CD1c-positive myeloid dendritic cell (primary cell): Measurements from ENCODE around the gene HSBP1L1.
"Not testable (repeated sequence)": the region's sequence is repeated elsewhere in the genome, so short reads cannot be mapped to it uniquely, and the experiment has no call there.

Source experiments
- DNase-seq: peaks from one replicate; pipeline ENCODE4 v3.0.0-alpha.2; 2016; ENCODE audit errors: extremely low spot score

HSBP1L1 gene

GRCh38 chr18:79986726-79987125, 22.3 kb downstream of the HSBP1L1 start:
- DNase-seq = no peak

GRCh38 chr18:79987566-79987965, 23.1 kb downstream of the HSBP1L1 start:
- peak; percentile 35 for DNase-seq

DNA sequence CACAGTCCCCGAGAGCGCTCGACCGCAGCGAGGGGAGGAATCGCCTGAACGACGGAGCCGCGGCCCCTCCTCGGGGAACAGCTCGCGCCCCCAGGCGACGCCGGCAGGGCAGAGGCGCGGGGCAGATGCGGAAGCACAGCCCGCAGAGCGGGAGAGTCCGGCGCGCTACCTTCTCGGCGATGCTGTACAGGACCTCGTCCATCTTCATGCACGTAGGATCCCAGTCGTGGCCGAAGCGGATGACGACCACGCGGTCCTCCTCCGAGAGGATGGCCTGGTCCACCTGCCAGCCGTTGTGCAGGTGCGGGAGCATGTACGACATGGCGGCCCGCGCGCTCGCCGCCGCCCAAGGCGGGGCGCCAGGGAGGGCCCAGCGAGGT, 23.6 kb downstream of the HSBP1L1 start:
- DNase-seq = peak; percentile 79

DNA sequence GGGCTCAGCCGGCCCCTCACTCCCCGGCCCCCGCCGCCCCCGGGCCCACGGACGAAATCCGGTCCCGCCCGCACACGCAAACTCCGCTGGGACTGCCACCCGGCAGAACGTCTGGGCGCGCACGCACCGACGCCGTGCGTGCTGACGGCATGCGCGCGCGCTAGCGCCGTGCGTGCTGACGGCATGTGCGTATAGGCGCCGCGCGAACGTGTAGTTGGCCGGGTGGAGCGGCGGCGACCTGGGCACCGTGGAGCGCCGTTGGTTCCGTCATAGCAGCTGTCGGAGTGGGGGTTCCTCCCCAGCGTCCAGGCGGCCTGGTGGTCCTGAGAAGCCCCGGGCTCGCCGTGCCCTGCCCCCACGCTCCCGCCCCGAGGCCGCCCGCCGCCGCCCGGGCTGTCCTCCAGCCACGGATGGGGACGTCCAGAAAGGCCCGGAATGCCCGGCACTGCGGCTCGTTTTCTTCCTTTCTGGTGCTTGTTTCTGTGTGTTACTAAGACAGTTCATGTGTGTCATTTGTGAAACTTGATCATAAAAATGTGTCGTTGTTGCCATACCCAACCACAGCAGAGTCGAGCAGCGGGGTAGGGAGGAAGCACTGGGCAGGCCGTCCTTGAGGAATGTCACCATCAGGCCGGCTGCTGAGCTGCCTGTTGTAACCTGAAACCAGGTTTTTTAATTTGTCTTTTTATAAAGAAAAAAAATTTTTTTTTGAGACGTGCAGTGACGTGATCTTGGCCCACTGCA, 24.2 kb downstream of the HSBP1L1 start, which contains the start of gene TXNL4A:
Gene TXNL4A, minus strand, starts transcription at position 113 of the 744 bp plus-strand sequence. CDS start 171 bp downstream, outside the sequence.
- peak; percentile 95 for DNase-seq

GRCh38 chr18:79989195-79989497, 24.7 kb downstream of the HSBP1L1 start:
- DNase-seq = no peak

- no peak for DNase-seq
These were observed 27.1 kb downstream of the HSBP1L1 start for GRCh38 chr18:79991494-79991893.

- DNase-seq = not testable (repeated sequence)
These were observed 35.3 kb downstream of the HSBP1L1 start for GRCh38 chr18:79999701-80000100.

DNA sequence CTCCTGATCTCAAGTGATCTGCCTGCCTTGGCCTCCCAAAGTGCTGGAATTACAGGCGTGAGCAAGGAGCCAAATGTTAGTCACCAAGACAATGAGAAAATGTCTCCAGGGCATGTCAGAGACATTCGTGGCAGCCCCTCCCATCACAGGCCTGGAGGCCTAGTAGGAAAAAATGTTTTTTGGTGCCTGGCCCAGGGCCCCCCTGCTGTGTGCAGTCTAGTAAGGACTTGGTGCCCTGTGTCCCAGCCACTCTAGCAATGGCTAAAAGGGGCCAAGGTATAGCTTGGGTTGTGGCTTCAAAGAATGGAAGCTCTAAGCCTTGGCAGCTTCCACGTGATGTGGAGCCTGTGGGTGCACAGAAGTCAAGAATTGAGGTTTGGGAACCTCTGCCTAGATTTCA, 36.4 kb downstream of the HSBP1L1 start:
- DNase-seq = no peak

DNA sequence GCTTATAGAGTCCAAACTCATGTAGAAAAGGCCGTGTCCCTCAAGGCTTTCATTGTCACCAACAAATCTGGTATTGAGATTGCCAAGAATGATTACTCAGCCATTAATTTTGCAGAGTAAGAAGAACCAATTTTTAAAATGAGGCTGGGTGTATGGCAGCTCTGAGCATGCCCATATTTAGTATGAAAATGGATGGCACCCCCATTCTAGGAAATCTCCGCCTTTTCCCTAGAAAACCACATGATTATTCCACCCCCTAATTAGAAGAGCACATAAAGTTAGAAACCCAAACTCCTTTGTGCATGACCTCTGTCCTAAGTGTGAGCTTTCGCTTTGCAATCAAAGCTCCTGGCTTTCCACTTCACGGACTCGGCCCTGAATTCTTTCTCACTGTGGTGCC, 38.0 kb downstream of the HSBP1L1 start:
- DNase-seq = no peak

DNA sequence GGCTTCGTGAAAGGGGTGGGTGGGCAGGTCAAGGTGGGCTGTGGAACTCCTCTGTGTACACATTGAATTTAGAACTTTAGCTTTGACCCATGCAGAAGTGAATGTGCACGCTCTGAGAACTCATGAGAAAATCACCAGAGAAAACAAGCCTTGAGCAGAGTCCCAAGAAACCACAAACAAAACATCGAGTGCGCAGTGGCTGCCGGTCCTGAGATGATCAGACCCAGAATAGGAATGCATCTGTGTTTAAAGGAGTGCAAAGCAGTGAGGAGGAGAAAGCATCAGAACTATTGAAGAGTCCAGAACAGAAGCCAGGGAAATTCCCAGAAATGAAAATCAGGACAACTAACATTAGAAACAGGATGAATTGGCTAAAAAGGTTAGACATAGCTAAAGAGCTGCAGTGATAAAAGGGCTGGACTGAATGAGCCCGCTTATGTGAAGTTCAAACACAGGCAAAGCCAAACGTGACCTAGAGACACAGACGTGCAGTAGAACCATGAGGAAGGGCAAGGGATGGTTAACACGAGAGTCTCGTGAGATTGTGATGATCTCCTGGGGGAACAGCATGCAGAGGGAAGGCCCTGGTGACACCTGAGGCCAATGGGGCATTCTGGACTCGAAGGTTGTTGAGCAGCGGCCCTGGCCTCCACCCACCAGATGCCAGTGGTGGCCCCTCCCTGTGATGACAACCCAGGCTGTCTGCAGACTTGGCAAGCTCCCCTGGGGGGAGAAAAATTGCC, 40.3 kb downstream of the HSBP1L1 start:
- DNase-seq = no peak

GRCh38 chr18:80006724-80007123, 42.3 kb downstream of the HSBP1L1 start:
- no peak for DNase-seq

DNA sequence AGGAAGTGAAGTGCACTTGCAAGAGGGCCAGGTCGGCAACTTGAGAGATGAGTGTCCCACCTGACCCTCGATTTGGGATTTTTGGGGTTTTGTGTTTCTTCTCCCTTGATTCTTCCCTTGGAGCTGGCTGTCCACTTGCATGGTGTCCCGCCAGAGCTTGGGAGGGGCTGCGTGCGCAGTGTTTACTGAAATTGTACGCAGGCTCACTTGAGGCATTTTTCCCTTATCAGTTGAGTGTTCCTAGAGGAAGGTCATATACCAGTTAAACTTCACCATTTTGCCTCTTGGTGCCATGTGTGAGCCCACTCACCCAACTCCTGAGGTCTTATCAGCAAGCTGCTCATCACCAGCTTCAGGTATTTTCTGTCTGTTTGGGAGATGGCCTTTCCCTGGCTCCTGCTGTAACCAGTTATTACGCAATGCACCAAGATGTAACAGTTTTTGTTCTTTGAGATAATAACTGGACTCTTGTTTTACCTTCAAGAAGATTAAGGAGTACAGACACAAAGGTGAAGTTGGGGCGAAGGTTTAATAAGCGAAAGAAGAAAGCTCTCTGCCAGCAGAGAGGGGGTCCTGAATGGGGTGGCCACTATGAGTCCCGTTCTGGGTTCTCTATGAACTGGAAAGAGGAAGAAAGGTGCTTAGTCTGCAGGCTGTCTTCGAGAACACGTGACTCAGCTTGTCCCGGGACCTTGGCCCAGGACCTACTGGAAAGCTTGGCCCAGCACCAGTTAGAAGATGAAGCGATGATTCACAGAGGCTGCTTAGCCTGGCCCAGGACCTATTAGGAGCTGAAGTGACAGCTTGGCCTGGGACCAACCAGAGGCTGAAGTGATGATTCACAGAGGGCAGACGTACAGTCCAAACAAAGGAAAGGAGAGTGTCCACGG, 45.5 kb downstream of the HSBP1L1 start:
- no peak for DNase-seq

GRCh38 chr18:80010551-80010906, 46.1 kb downstream of the HSBP1L1 start:
- no peak for DNase-seq

DNA sequence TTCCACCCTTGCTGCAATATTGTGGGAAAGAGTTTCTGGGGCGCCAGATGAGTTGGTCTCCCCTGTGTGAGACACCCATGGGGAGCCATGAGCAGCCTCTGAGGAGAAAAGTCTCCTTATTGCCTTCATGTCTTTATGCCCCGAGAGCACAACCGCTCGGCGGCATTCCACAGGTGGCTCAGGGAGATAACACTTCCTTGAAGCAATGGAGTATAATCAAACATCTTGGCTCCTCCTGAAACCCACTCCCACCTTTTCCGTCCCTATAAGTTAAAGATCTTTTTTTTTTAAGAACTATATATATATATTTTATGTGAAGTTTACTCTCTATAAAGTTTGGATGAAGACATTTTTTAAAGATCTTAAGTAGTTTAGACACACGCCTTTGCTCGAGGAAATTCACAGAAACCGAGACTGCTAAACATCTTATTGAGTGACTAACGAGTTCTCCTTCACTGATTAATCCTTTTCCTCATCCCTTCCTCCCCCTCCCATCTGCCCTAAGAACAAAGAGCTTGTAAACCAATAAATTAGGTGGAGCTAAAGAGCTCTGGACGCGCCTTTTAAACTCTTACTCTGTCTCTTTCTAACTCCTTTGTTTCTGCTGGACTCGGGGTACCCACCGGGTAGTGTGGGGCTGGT, 47.2 kb downstream of the HSBP1L1 start:
- not testable (repeated sequence) for DNase-seq

- DNase-seq = no peak
These were observed 48.3 kb downstream of the HSBP1L1 start for GRCh38 chr18:80012714-80013113.
